WERI-Rb-1 (cell line): ENCODE data around the gene KDM4C.

Experiments used
- DNase-seq: peaks from one replicate; pipeline ENCODE4 v3.0.0-alpha.2; 2020
- H3K27ac ChIP-seq: fragments of 250-450 bp; sonication (Bioruptor Pico); 2 replicates; pipeline ENCODE4 v1.5.1; 2020; ENCODE audit warnings: mild to moderate bottlenecking, moderate library complexity
- H3K27me3 ChIP-seq: fragments of 250-450 bp; sonication (Bioruptor Pico); 2 replicates; pipeline ENCODE4 v1.5.1; 2021; ENCODE audit warnings: mild to moderate bottlenecking, low read depth, moderate library complexity; ENCODE audit not compliant: insufficient read depth, severe bottlenecking
- H3K36me3 ChIP-seq: fragments of 250-450 bp; sonication (Bioruptor Pico); 2 replicates; pipeline ENCODE4 v1.5.1; 2020; ENCODE audit warnings: mild to moderate bottlenecking, moderate library complexity
- H3K4me3 ChIP-seq: 2 replicates; pipeline ENCODE4 v1.5.1; 2011; ENCODE audit warnings: low read depth, mild to moderate bottlenecking, control low read depth, low read length
- H3K9me3 ChIP-seq: fragments of 250-450 bp; sonication (Bioruptor Pico); 2 replicates; pipeline ENCODE4 v1.5.1; 2021; ENCODE audit warnings: mild to moderate bottlenecking, moderate library complexity; ENCODE audit not compliant: severe bottlenecking
- TF ChIP-seq, protein P1 (sequence below): IDR thresholded peaks from 2 replicates; pipeline ENCODE4 v1.5.1; 2011; ENCODE audit warnings: low read depth, mild to moderate bottlenecking, control low read depth, inconsistent platforms, low read length

KDM4C gene

GRCh38 chr9:7123743-7124142, 366.0 kb downstream of the KDM4C start:
- no peak for DNase-seq
- H3K9me3 ChIP-seq, result no peaks in the 10 kb centered on the region
- H3K4me3 ChIP-seq, result no peak overlapping the region
- no peaks in the 10 kb centered on the region for H3K27me3 ChIP-seq
- no peak overlapping the region for H3K27ac ChIP-seq
- TF ChIP-seq, protein P1, sequence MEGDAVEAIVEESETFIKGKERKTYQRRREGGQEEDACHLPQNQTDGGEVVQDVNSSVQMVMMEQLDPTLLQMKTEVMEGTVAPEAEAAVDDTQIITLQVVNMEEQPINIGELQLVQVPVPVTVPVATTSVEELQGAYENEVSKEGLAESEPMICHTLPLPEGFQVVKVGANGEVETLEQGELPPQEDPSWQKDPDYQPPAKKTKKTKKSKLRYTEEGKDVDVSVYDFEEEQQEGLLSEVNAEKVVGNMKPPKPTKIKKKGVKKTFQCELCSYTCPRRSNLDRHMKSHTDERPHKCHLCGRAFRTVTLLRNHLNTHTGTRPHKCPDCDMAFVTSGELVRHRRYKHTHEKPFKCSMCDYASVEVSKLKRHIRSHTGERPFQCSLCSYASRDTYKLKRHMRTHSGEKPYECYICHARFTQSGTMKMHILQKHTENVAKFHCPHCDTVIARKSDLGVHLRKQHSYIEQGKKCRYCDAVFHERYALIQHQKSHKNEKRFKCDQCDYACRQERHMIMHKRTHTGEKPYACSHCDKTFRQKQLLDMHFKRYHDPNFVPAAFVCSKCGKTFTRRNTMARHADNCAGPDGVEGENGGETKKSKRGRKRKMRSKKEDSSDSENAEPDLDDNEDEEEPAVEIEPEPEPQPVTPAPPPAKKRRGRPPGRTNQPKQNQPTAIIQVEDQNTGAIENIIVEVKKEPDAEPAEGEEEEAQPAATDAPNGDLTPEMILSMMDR, result no peak
- no peaks in the 10 kb centered on the region for H3K36me3 ChIP-seq

- DNase-seq, result no peak
- TF ChIP-seq, protein P1, result no peak
- H3K27ac ChIP-seq, result no peak overlapping the region
- no peaks in the 10 kb centered on the region for H3K36me3 ChIP-seq
- H3K27me3 ChIP-seq, result no peaks in the 10 kb centered on the region
- no peaks in the 10 kb centered on the region for H3K9me3 ChIP-seq
- no peak overlapping the region for H3K4me3 ChIP-seq
These were observed 367.5 kb downstream of the KDM4C start for GRCh38 chr9:7125231-7125630.

GRCh38 chr9:7129391-7129790, 371.6 kb downstream of the KDM4C start:
- TF ChIP-seq, protein P1, result no peak
- H3K27me3 ChIP-seq, result no peaks in the 10 kb centered on the region
- no peaks in the 10 kb centered on the region for H3K9me3 ChIP-seq
- no peak overlapping the region for H3K4me3 ChIP-seq
- H3K27ac ChIP-seq, result no peak overlapping the region
- DNase-seq, result no peak
- no peaks in the 10 kb centered on the region for H3K36me3 ChIP-seq

GRCh38 chr9:7130266-7130820, 372.6 kb downstream of the KDM4C start:
- H3K4me3 ChIP-seq, result no peak overlapping the region
- no peaks in the 10 kb centered on the region for H3K9me3 ChIP-seq
- no peaks in the 10 kb centered on the region for H3K27me3 ChIP-seq
- DNase-seq, result no peak
- no peaks in the 10 kb centered on the region for H3K36me3 ChIP-seq
- H3K27ac ChIP-seq, result no peak overlapping the region
- TF ChIP-seq, protein P1, result no peak

GRCh38 chr9:7132605-7133004, 374.8 kb downstream of the KDM4C start:
- no peak for DNase-seq
- Histone ChIP-seq H3K4me3 (no peak overlapping the region), H3K27me3 (no peaks in the 10 kb centered on the region), H3K36me3 (no peaks in the 10 kb centered on the region), H3K27ac (no peak overlapping the region), H3K9me3 (no peaks in the 10 kb centered on the region)
- TF ChIP-seq, protein P1, result no peak

- Histone ChIP-seq H3K36me3 (no peaks in the 10 kb centered on the region), H3K27ac (no peak overlapping the region), H3K9me3 (no peaks in the 10 kb centered on the region), H3K4me3 (no peak overlapping the region), H3K27me3 (no peaks in the 10 kb centered on the region)
- DNase-seq, result no peak
- TF ChIP-seq, protein P1, result no peak
These were observed 378.0 kb downstream of the KDM4C start for GRCh38 chr9:7135735-7136134.
